ENCODE measurements around the gene FBL.

DNA sequence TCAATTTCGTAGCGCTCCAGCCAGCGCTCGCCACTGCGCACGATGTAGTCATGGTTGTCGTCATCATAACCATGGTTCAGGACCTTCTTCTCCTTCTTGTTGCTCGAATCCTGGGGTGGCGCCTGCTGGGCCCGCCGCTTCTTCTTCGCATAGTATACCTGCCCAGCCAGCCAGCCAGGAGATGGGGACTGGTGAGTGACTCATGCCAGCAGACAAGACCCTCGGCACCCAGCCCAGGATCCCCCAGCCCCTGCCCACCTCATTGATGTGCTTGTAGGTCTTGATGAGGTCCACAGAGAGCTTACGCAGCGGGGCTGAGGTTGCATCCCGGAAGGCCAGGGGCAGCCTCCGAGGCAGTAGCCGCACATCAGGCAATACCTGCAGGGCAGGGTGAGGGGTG lies 15.8 kb downstream of the FBL start:
- TF ChIP-seq, protein P1, sequence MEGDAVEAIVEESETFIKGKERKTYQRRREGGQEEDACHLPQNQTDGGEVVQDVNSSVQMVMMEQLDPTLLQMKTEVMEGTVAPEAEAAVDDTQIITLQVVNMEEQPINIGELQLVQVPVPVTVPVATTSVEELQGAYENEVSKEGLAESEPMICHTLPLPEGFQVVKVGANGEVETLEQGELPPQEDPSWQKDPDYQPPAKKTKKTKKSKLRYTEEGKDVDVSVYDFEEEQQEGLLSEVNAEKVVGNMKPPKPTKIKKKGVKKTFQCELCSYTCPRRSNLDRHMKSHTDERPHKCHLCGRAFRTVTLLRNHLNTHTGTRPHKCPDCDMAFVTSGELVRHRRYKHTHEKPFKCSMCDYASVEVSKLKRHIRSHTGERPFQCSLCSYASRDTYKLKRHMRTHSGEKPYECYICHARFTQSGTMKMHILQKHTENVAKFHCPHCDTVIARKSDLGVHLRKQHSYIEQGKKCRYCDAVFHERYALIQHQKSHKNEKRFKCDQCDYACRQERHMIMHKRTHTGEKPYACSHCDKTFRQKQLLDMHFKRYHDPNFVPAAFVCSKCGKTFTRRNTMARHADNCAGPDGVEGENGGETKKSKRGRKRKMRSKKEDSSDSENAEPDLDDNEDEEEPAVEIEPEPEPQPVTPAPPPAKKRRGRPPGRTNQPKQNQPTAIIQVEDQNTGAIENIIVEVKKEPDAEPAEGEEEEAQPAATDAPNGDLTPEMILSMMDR (IDR thresholded peaks at IDR 0.05), result no peak
- TF ChIP-seq POLR2A (IDR thresholded peaks at IDR 0.05), result no peak
